RWPE2 (cell line): Measurements from ENCODE around the gene TFAP2E.

ENCODE experiments used
- ATAC-seq: fragments of 200-7000 bp; cut with Tn5 transposase; 3 replicates; pipeline ENCODE4 v1.9.1; 2021; ENCODE audit warnings: low read depth
- DNase-seq: peaks from one replicate; pipeline ENCODE4 v3.0.0-alpha.2; 2020; ENCODE audit warnings: low spot score
- H3K27ac ChIP-seq: fragments of 450-650 bp; 2 replicates; pipeline ENCODE4 v1.5.1; 2017; ENCODE audit warnings: mild to moderate bottlenecking; ENCODE audit not compliant: poor library complexity, severe bottlenecking
- H3K27me3 ChIP-seq: fragments of 250-450 bp; sonication (Bioruptor Pico); 2 replicates; pipeline ENCODE4 v1.5.1; 2021; ENCODE audit warnings: mild to moderate bottlenecking, moderate library complexity; ENCODE audit not compliant: insufficient read depth, poor library complexity, severe bottlenecking
- H3K36me3 ChIP-seq: fragments of 250-450 bp; sonication (Bioruptor Pico); 2 replicates; pipeline ENCODE4 v1.5.1; 2020; ENCODE audit warnings: low read depth, mild to moderate bottlenecking, moderate library complexity
- H3K4me1 ChIP-seq: fragments of 250-450 bp; sonication (Bioruptor Pico); 2 replicates; pipeline ENCODE4 v1.5.1; 2021; ENCODE audit warnings: mild to moderate bottlenecking, moderate library complexity; ENCODE audit not compliant: insufficient read depth, poor library complexity, severe bottlenecking
- H3K4me3 ChIP-seq: fragments of 250-450 bp; sonication (Bioruptor Pico); 2 replicates; pipeline ENCODE4 v1.5.1; 2021; ENCODE audit warnings: mild to moderate bottlenecking, moderate library complexity; ENCODE audit not compliant: severe bottlenecking
- H3K9me3 ChIP-seq: fragments of 250-450 bp; sonication (Bioruptor Pico); 2 replicates; pipeline ENCODE4 v1.5.1; 2021; ENCODE audit warnings: mild to moderate bottlenecking, moderate library complexity; ENCODE audit not compliant: severe bottlenecking
- CTCF ChIP-seq: fragments of 450-650 bp; IDR thresholded peaks from one replicate; pipeline ENCODE4 v1.5.1; 2017; ENCODE audit warnings: mild to moderate bottlenecking, moderate library complexity; ENCODE audit not compliant: poor library complexity, severe bottlenecking

TFAP2E gene

GRCh38 chr1:35568975-35569395 is 4.1 kb upstream of the TFAP2E start:
- Histone ChIP-seq H3K4me3 (no peak overlapping the region), H3K27ac (no peak overlapping the region), H3K36me3 (peaks cover 11% of the 10 kb centered on the region; the same call in 1 of the 2 replicates), H3K4me1 (no peaks in the 10 kb centered on the region), H3K27me3 (no peaks in the 10 kb centered on the region), H3K9me3 (no peaks in the 10 kb centered on the region)
- ATAC-seq (peak; percentile 51), DNase-seq (no peak)
- peak; percentile 90 for TF ChIP-seq CTCF

GRCh38 chr1:35569936-35570335 is 3.2 kb upstream of the TFAP2E start:
- Histone ChIP-seq H3K27me3 (no peaks in the 10 kb centered on the region), H3K4me1 (no peaks in the 10 kb centered on the region), H3K9me3 (no peaks in the 10 kb centered on the region), H3K36me3 (0 out of 2 replicates have a peak, but pooled peaks cover 4% of the 10 kb centered on the region), H3K4me3 (no peak overlapping the region), H3K27ac (no peak overlapping the region)
- TF ChIP-seq CTCF = no peak
- ATAC-seq = no peak
- DNase-seq = no peak

GRCh38 chr1:35570589-35571137 is 2.5 kb upstream of the TFAP2E start:
- no peaks in the 10 kb centered on the region for H3K9me3 ChIP-seq
- H3K27ac ChIP-seq = no peak overlapping the region
- ATAC-seq = no peak
- no peaks in the 10 kb centered on the region for H3K27me3 ChIP-seq
- H3K4me3 ChIP-seq = no peak overlapping the region
- TF ChIP-seq CTCF = no peak
- no peaks in the 10 kb centered on the region for H3K36me3 ChIP-seq
- H3K4me1 ChIP-seq = no peaks in the 10 kb centered on the region
- no peak for DNase-seq

- Histone ChIP-seq H3K9me3 (no peaks in the 10 kb centered on the region), H3K27me3 (no peaks in the 10 kb centered on the region), H3K36me3 (no peaks in the 10 kb centered on the region), H3K4me3 (no peak overlapping the region), H3K4me1 (no peaks in the 10 kb centered on the region), H3K27ac (no peak overlapping the region)
- TF ChIP-seq CTCF = no peak
- DNase-seq (no peak), ATAC-seq (no peak)
These were observed 1.9 kb upstream of the TFAP2E start for GRCh38 chr1:35571263-35571662.

- DNase-seq (no peak), ATAC-seq (0 out of 3 replicates have a peak, but pooled peaks have one; percentile 18)
- H3K27me3 ChIP-seq = no peaks in the 10 kb centered on the region
- no peak for TF ChIP-seq CTCF
- no peak overlapping the region for H3K4me3 ChIP-seq
- H3K9me3 ChIP-seq = no peaks in the 10 kb centered on the region
- no peaks in the 10 kb centered on the region for H3K4me1 ChIP-seq
- H3K36me3 ChIP-seq = no peaks in the 10 kb centered on the region
- no peak overlapping the region for H3K27ac ChIP-seq
These were observed 818 bp upstream of the TFAP2E start for GRCh38 chr1:35572296-35572695.
